Measurements from ENCODE around the gene FANCI.

The FANCI gene

GRCh38 chr15:89363770-89364169, 120.0 kb downstream of the FANCI start:
- DNase-seq = no peak

DNA sequence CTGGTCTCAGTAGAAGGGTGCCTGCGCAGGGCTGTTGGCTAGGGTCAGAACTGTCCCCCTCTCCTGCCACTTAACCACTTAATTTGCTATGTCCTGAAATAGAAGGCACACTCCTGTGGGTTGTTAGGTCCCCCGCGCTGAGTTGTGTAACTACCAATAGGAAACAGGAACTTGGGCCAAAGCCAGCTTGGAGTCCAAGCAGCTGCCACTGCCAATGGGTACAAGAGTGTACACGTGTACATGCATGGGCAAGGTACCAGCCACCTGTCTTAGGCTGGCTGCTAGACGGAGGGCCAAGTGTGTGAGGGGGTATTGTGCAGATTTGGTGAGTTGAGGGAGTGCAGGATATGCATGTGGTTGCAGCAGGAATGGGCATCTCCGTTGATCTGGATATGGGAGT, 120.6 kb downstream of the FANCI start:
- DNase-seq = peak; percentile 24

GRCh38 chr15:89364741-89365450, 121.1 kb downstream of the FANCI start:
- no peak for DNase-seq

DNA sequence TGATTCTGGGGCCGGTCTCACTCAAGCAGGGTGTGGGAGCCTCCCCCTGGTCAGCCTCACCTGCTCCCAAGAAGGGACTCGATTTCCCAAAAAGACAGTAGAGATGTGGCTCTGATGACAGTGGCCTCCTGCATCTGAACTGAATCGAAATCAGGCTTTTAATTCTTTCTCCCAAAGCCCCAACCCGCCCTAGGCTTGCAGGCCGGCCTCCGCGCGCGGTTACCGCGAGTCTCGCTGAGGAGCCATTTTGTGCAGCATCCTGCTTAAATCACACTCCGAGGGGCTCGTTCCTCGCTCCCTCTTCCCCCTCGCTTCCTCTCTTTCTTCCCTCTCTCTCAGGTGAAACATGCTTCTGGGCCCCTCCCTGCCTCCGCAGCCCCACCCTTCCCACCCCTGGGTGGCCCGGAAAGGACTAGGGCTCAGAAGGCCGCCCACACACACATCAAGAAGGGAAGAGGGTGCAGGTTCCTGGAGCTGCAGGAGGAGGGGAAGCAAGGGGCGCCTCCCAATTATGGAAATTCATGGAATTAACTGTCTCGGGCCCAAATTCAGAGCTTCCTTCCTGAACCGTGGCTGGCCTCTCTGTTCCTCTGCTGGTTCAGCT, 121.8 kb downstream of the FANCI start:
- DNase-seq = no peak

Measured in DMS 273 treated with DMSO at 0.1 percent for 48 hours (cell line).